Loucy (cell line): ENCODE measurements around the gene TOMM40L.

Source experiments
- EZH2phosphoT487 ChIP-seq: fragments of 200-600 bp; IDR thresholded peaks from 2 replicates; pipeline ENCODE4 v1.6.1; 2018; ENCODE audit warnings: antibody characterized with exemption, mild to moderate bottlenecking, moderate library complexity, borderline replicate concordance
- TF ChIP-seq, protein P1 (sequence below): fragments of 200-600 bp; sonication (generic); conservative IDR thresholded peaks from 2 replicates; pipeline ENCODE4 v1.5.1; 2014; ENCODE audit warnings: mild to moderate bottlenecking, antibody characterized with exemption, low read length

DNA sequence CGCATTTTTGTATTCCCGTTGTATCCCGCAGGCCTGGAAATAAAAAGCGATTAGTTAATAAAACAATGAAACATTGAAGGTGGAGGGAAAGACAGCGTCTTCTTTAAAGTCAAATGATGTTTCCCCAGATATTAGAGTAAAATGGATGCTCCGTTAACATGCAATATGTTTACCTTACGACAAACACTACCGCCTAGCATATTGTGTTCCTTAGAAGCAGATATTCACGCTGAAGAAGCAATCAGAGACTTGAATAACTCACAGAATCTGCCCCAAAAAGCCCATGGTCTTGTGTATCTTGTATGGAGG, 48.0 kb upstream of the TOMM40L start:
- TF ChIP-seq EZH2phosphoT487 = no peak
- TF ChIP-seq, protein P1, sequence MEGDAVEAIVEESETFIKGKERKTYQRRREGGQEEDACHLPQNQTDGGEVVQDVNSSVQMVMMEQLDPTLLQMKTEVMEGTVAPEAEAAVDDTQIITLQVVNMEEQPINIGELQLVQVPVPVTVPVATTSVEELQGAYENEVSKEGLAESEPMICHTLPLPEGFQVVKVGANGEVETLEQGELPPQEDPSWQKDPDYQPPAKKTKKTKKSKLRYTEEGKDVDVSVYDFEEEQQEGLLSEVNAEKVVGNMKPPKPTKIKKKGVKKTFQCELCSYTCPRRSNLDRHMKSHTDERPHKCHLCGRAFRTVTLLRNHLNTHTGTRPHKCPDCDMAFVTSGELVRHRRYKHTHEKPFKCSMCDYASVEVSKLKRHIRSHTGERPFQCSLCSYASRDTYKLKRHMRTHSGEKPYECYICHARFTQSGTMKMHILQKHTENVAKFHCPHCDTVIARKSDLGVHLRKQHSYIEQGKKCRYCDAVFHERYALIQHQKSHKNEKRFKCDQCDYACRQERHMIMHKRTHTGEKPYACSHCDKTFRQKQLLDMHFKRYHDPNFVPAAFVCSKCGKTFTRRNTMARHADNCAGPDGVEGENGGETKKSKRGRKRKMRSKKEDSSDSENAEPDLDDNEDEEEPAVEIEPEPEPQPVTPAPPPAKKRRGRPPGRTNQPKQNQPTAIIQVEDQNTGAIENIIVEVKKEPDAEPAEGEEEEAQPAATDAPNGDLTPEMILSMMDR = 0 out of 2 replicates have a peak, but pooled peaks have one; percentile 2
